Measurements from ENCODE around the gene CSTPP1.

GRCh38 chr11:47156951-47157350, 220.4 kb downstream of the CSTPP1 start:
- TF ChIP-seq CTCF (IDR thresholded peaks at IDR 0.05): no peak
- TF ChIP-seq EZH2 (IDR thresholded peaks at IDR 0.05): no peak
- TF ChIP-seq EZH2phosphoT487 (IDR thresholded peaks at IDR 0.05): no peak
